ENCODE measurements around the gene HRCT1.
"Not testable (repeated sequence)": the region's sequence is repeated elsewhere in the genome, so short reads cannot be mapped to it uniquely, and the experiment has no call there.

DNA sequence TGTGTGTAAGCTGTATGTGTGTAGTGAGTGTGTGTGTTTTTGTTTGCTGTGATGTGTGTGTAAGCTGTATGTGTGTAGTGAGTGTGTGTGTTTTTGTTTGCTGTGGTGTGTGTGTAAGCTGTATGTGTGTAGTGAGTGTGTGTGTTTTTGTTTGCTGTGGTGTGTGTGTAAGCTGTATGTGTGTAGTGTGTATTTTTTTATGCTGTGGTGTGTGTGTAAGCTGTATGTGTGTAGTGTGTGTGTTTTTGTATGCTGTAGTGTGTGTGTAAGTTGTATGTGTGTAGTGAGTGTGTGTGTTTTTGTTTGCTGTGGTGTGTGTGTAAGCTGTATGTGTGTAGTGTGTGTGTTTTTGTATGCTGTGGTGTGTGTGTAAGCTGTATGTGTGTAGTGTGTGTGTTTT, 7.4 kb downstream of the HRCT1 start:
- TF ChIP-seq, protein P1, sequence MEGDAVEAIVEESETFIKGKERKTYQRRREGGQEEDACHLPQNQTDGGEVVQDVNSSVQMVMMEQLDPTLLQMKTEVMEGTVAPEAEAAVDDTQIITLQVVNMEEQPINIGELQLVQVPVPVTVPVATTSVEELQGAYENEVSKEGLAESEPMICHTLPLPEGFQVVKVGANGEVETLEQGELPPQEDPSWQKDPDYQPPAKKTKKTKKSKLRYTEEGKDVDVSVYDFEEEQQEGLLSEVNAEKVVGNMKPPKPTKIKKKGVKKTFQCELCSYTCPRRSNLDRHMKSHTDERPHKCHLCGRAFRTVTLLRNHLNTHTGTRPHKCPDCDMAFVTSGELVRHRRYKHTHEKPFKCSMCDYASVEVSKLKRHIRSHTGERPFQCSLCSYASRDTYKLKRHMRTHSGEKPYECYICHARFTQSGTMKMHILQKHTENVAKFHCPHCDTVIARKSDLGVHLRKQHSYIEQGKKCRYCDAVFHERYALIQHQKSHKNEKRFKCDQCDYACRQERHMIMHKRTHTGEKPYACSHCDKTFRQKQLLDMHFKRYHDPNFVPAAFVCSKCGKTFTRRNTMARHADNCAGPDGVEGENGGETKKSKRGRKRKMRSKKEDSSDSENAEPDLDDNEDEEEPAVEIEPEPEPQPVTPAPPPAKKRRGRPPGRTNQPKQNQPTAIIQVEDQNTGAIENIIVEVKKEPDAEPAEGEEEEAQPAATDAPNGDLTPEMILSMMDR (IDR thresholded peaks at IDR 0.05; ENCODE audit: poor library complexity, severe bottlenecking), result not testable (repeated sequence)
- not testable (repeated sequence) for TF ChIP-seq EZH2 (IDR thresholded peaks at IDR 0.05; ENCODE audit: borderline replicate concordance, insufficient read depth, low read length, poor library complexity, severe bottlenecking)
